Loucy (cell line): ENCODE data around the gene HTR2B.

Experiments
- H2AFZ ChIP-seq: fragments of 200-600 bp; sonication (generic); 2 replicates; pipeline ENCODE4 v1.6.0; 2016; ENCODE audit warnings: antibody characterized with exemption, mild to moderate bottlenecking, low read length, moderate library complexity
- H3F3A ChIP-seq: fragments of 200-600 bp; 2 replicates; pipeline ENCODE4 v1.6.0; 2016; ENCODE audit warnings: antibody characterized with exemption, low read depth, mild to moderate bottlenecking
- H3K27me3 ChIP-seq: fragments of 200-600 bp; sonication (generic); 2 replicates; pipeline ENCODE4 v1.6.1; 2014; ENCODE audit warnings: low read length, mild to moderate bottlenecking; ENCODE audit not compliant: insufficient read depth, poor library complexity, severe bottlenecking
- H3K36me3 ChIP-seq: fragments of 200-600 bp; sonication (generic); 2 replicates; pipeline ENCODE4 v1.6.1; 2016; ENCODE audit warnings: low read length; ENCODE audit not compliant: insufficient read depth
- H3K4me1 ChIP-seq: fragments of 200-600 bp; sonication (generic); 2 replicates; pipeline ENCODE4 v1.5.1; 2014; ENCODE audit warnings: low read length, mild to moderate bottlenecking; ENCODE audit not compliant: insufficient read depth, poor library complexity, severe bottlenecking
- H3K4me2 ChIP-seq: fragments of 200-600 bp; sonication (generic); 2 replicates; pipeline ENCODE4 v1.6.0; 2014; ENCODE audit warnings: antibody characterized with exemption, low read length, low read depth, mild to moderate bottlenecking; ENCODE audit not compliant: poor library complexity, severe bottlenecking
- H3K4me3 ChIP-seq: fragments of 200-600 bp; sonication (generic); 2 replicates; pipeline ENCODE4 v1.5.1; 2014; ENCODE audit warnings: low read length, mild to moderate bottlenecking, mixed read lengths; ENCODE audit not compliant: poor library complexity, severe bottlenecking
- H3K79me2 ChIP-seq: fragments of 200-600 bp; sonication (generic); 2 replicates; pipeline ENCODE4 v1.6.1; 2014; ENCODE audit warnings: low read length; ENCODE audit not compliant: insufficient read depth
- H3K9ac ChIP-seq: fragments of 200-600 bp; sonication (generic); 2 replicates; pipeline ENCODE4 v1.6.0; 2014; ENCODE audit warnings: mild to moderate bottlenecking, low read depth, low read length, moderate library complexity; ENCODE audit not compliant: poor library complexity, severe bottlenecking
- H3K9me2 ChIP-seq: fragments of 200-600 bp; sonication (generic); replicated peaks from 2 replicates; pipeline ENCODE4 v1.6.1; 2016; ENCODE audit warnings: low read depth, low read length, mixed read lengths
- H3K9me3 ChIP-seq: fragments of 200-600 bp; sonication (generic); 2 replicates; pipeline ENCODE4 v1.6.1; 2014; ENCODE audit warnings: mild to moderate bottlenecking, antibody characterized with exemption, low read length, low read depth; ENCODE audit not compliant: insufficient read depth
- H4K20me1 ChIP-seq: fragments of 200-600 bp; sonication (generic); 2 replicates; pipeline ENCODE4 v1.6.0; 2014; ENCODE audit warnings: antibody characterized with exemption, low read length, mild to moderate bottlenecking; ENCODE audit not compliant: insufficient read depth, poor library complexity, severe bottlenecking
- EZH2phosphoT487 ChIP-seq: fragments of 200-600 bp; IDR thresholded peaks from 2 replicates; pipeline ENCODE4 v1.6.1; 2018; ENCODE audit warnings: antibody characterized with exemption, mild to moderate bottlenecking, moderate library complexity, borderline replicate concordance
- TF ChIP-seq, protein P1 (sequence below): fragments of 200-600 bp; sonication (generic); conservative IDR thresholded peaks from 2 replicates; pipeline ENCODE4 v1.5.1; 2014; ENCODE audit warnings: mild to moderate bottlenecking, antibody characterized with exemption, low read length

Gene HTR2B

DNA sequence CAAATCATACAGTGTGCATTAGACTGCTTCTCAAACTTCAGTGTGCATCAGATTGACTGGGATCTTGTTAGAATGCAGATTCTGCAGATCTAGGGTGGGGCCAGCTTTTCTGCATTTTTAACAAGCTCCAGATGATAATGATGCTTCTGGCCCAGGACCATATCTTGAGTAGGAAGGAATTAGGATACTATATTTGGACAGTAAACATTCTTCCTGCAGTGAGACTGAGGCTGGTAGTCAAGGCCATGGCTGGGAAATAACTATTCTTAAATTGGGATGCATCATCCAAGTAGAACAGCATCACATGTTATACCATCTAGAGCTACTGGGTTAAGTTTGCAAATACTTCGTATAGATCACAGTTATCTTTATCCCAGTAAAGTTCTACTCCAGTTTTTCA lies 45.2 kb upstream of the HTR2B start:
- Histone ChIP-seq H2AFZ (no peak overlapping the region), H3K36me3 (peaks cover 79% of the 10 kb centered on the region), H3K4me2 (no peak overlapping the region), H3K9ac (no peak overlapping the region), H3K9me2 (no peaks in the 10 kb centered on the region), H3K9me3 (no peaks in the 10 kb centered on the region), H3K4me3 (no peak overlapping the region), H3K4me1 (peaks cover 11% of the 10 kb centered on the region), H3K79me2 (no peaks in the 10 kb centered on the region), H4K20me1 (no peaks in the 10 kb centered on the region), H3F3A (no peaks in the 10 kb centered on the region; the same call in 1 of the 2 replicates), H3K27me3 (no peaks in the 10 kb centered on the region)
- TF ChIP-seq, protein P1, sequence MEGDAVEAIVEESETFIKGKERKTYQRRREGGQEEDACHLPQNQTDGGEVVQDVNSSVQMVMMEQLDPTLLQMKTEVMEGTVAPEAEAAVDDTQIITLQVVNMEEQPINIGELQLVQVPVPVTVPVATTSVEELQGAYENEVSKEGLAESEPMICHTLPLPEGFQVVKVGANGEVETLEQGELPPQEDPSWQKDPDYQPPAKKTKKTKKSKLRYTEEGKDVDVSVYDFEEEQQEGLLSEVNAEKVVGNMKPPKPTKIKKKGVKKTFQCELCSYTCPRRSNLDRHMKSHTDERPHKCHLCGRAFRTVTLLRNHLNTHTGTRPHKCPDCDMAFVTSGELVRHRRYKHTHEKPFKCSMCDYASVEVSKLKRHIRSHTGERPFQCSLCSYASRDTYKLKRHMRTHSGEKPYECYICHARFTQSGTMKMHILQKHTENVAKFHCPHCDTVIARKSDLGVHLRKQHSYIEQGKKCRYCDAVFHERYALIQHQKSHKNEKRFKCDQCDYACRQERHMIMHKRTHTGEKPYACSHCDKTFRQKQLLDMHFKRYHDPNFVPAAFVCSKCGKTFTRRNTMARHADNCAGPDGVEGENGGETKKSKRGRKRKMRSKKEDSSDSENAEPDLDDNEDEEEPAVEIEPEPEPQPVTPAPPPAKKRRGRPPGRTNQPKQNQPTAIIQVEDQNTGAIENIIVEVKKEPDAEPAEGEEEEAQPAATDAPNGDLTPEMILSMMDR: no peak
- TF ChIP-seq EZH2phosphoT487: no peak

DNA sequence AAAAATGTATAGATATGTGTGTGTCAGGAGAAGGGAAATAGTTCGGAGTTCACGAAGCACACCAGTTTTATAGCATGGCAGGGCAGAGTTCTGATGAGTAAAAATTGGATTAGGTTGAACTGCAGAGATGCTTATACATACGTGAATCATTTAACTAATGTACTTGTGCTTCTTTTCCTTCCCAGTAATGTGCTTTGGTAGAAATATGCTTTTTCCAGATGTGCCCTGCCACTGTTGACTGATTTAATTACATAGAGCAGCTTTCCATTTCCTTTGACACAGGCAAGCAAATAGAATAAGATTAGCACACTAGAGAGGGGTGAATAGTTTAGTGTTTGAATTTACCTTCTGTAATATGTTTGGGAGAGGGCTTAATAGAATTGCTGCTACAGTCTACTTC lies 44.6 kb upstream of the HTR2B start:
- TF ChIP-seq EZH2phosphoT487: no peak
- TF ChIP-seq, protein P1: no peak
- H3K36me3 ChIP-seq: peaks cover 81% of the 10 kb centered on the region
- no peaks in the 10 kb centered on the region for H3K79me2 ChIP-seq

DNA sequence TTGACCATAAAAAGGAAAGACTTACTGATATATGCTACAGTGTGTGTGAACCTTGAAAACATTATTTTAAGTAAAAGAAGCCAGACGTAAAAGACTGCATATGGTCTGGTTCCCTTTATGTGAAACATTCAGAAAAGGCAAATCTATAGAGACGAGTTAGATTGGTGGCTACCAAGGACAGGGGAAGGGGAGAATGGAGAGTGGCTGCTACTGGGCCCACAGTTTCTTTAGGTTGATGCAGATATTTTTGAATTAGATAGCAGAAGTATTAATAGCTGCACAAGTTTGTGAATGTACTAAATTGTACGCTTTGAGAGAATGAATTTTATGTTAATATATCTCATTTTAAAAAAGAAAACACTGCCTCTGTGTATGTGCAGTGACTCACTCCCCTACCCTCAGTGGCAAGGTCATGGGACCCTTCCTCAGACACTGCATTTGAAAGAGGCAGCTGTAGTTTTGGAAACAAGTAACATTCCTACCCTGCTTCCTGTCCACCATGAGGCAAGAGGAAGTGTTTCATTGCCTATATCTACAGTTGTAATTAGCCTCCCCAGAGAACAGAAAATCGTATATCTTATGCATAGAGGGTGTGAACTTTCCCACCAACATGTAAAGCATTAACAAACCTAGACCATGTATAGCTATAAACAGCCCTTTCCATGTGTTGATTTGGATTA lies 43.8 kb upstream of the HTR2B start:
- no peak overlapping the region for H2AFZ ChIP-seq
- H3K79me2 ChIP-seq: no peaks in the 10 kb centered on the region
- H3K9me2 ChIP-seq: no peaks in the 10 kb centered on the region
- peak overlapping the region; percentile 32 for H3K9ac ChIP-seq
- H3K4me3 ChIP-seq: no peak overlapping the region
- H3K4me1 ChIP-seq: peaks cover 11% of the 10 kb centered on the region
- H3K9me3 ChIP-seq: no peaks in the 10 kb centered on the region
- H3K36me3 ChIP-seq: peaks cover 84% of the 10 kb centered on the region
- no peak for TF ChIP-seq EZH2phosphoT487
- TF ChIP-seq, protein P1: no peak
- H4K20me1 ChIP-seq: no peaks in the 10 kb centered on the region
- H3F3A ChIP-seq: no peaks in the 10 kb centered on the region; the same call in 1 of the 2 replicates
- peak overlapping the region; percentile 44 for H3K4me2 ChIP-seq
- H3K27me3 ChIP-seq: no peaks in the 10 kb centered on the region

More for the DNA sequence above, 44.6 kb upstream of the HTR2B start:
- H3F3A ChIP-seq: no peaks in the 10 kb centered on the region; the same call in 1 of the 2 replicates
- peaks cover 11% of the 10 kb centered on the region for H3K4me1 ChIP-seq
- H3K27me3 ChIP-seq: no peaks in the 10 kb centered on the region
- peak overlapping the region; percentile 32 for H3K9ac ChIP-seq
- H3K4me2 ChIP-seq: peak overlapping the region; percentile 44
- H3K9me3 ChIP-seq: no peaks in the 10 kb centered on the region
- H3K9me2 ChIP-seq: no peaks in the 10 kb centered on the region
- no peak overlapping the region for H3K4me3 ChIP-seq
- H4K20me1 ChIP-seq: no peaks in the 10 kb centered on the region
- no peak overlapping the region for H2AFZ ChIP-seq
